Stimulated activated effector memory CD8-positive, alpha-beta T cell treated with anti-CD3 and anti-CD28 coated beads, Interleukin-12 subunit alpha, Interleukin-12 subunit beta, amount 100 ng/mL, for 72 hours (primary cell): Measurements from ENCODE around the gene PHOX2B.
"Not testable (repeated sequence)": the region's sequence is repeated elsewhere in the genome, so short reads cannot be mapped to it uniquely, and the experiment has no call there.

Source experiments
- ATAC-seq: fragments of 150-1000 bp; cut with Tn5 transposase; 2 replicates; pipeline ENCODE4 v1.10.0; 2021
- DNase-seq, 2 donors: peaks; one replicate each; pipeline ENCODE4 v3.0.0; 2021 to 2022; ENCODE audit warnings: low spot score in 2 of 2
- H3K27ac Mint-ChIP-seq: one replicate; pipeline ENCODE4 v1.8.0; 2022; ENCODE audit warnings: mild to moderate bottlenecking, mixed read lengths
- H3K36me3 Mint-ChIP-seq: one replicate; pipeline ENCODE4 v1.8.0; 2022; ENCODE audit warnings: mild to moderate bottlenecking, mixed read lengths
- H3K4me1 Mint-ChIP-seq: one replicate; pipeline ENCODE4 v1.8.0; 2022; ENCODE audit warnings: mixed read lengths
- H3K4me3 Mint-ChIP-seq: one replicate; pipeline ENCODE4 v1.8.0; 2022; ENCODE audit warnings: mild to moderate bottlenecking, mixed read lengths
- H3K9me3 Mint-ChIP-seq: one replicate; pipeline ENCODE4 v1.8.0; 2022; ENCODE audit warnings: mixed read lengths

The PHOX2B gene

GRCh38 chr4:41734371-41734770 is 14.2 kb downstream of the PHOX2B start:
- no peak overlapping the region for H3K4me3 Mint-ChIP-seq
- H3K36me3 Mint-ChIP-seq: no peaks in the 10 kb centered on the region
- H3K27ac Mint-ChIP-seq: no peak overlapping the region
- ATAC-seq: no peak
- peaks cover 2% of the 10 kb centered on the region for H3K9me3 Mint-ChIP-seq
- H3K4me1 Mint-ChIP-seq: no peaks in the 10 kb centered on the region
- no peak for DNase-seq

- H3K9me3 Mint-ChIP-seq: no peaks in the 10 kb centered on the region
- ATAC-seq (no peak), DNase-seq (no peak)
- no peak overlapping the region for H3K4me3 Mint-ChIP-seq
- no peaks in the 10 kb centered on the region for H3K4me1 Mint-ChIP-seq
- no peak overlapping the region for H3K27ac Mint-ChIP-seq
- H3K36me3 Mint-ChIP-seq: no peaks in the 10 kb centered on the region
These were observed 16.9 kb downstream of the PHOX2B start for GRCh38 chr4:41731569-41732126.

GRCh38 chr4:41728573-41728913 is 20.0 kb downstream of the PHOX2B start:
- Mint-ChIP-seq H3K9me3 (peaks cover 5% of the 10 kb centered on the region), H3K27ac (no peak overlapping the region), H3K4me1 (no peaks in the 10 kb centered on the region), H3K4me3 (no peak overlapping the region), H3K36me3 (no peaks in the 10 kb centered on the region)
- no peak for DNase-seq
- no peak for ATAC-seq

DNA sequence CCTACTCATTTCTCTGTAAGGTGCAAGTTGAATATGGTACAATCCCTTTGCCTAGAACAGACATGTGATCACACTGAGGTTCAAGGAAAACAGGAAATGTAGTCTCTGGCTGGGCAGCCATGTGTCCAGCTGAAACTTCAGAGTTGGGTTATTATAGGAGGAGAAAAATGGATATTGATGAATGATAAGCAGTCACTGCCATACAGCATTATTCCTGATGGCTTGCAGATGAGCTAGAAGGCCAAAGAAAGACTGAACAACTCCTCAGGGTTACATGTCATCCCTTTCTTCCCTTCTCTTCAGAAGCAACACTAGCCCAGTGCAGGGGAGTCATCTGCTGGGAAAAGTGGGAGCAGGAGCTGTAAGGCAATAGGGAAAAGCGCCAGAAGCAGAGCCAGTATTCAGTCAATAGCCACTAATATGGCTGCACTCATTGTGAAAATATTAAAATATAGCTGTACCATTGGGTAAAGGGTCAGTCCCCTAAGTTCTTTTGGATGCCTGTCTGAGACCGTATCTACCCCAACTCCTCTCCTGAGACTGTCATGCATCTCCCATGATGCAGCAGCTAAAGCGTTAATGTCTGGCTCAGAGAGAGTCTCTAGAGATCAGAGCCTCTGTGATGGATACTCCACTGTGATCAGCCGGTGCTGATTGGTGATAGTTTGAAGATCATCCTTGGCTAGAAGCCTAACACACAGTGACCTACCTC is 20.5 kb downstream of the PHOX2B start:
- Mint-ChIP-seq H3K36me3 (no peaks in the 10 kb centered on the region), H3K27ac (no peak overlapping the region), H3K9me3 (peaks cover 5% of the 10 kb centered on the region), H3K4me3 (no peak overlapping the region), H3K4me1 (no peaks in the 10 kb centered on the region)
- no peak for DNase-seq
- no peak for ATAC-seq

GRCh38 chr4:41725254-41725653 is 23.3 kb downstream of the PHOX2B start:
- no peak for DNase-seq
- Mint-ChIP-seq H3K4me3 (no peak overlapping the region), H3K27ac (no peak overlapping the region), H3K36me3 (no peaks in the 10 kb centered on the region), H3K9me3 (peaks cover 5% of the 10 kb centered on the region), H3K4me1 (no peaks in the 10 kb centered on the region)
- ATAC-seq: no peak

- H3K36me3 Mint-ChIP-seq: no peaks in the 10 kb centered on the region
- no peak overlapping the region for H3K27ac Mint-ChIP-seq
- ATAC-seq (no peak), DNase-seq (no peak)
- no peak overlapping the region for H3K4me3 Mint-ChIP-seq
- H3K4me1 Mint-ChIP-seq: no peaks in the 10 kb centered on the region
- H3K9me3 Mint-ChIP-seq: peaks cover 10% of the 10 kb centered on the region
These were observed 25.2 kb downstream of the PHOX2B start for GRCh38 chr4:41723286-41723685.

DNA sequence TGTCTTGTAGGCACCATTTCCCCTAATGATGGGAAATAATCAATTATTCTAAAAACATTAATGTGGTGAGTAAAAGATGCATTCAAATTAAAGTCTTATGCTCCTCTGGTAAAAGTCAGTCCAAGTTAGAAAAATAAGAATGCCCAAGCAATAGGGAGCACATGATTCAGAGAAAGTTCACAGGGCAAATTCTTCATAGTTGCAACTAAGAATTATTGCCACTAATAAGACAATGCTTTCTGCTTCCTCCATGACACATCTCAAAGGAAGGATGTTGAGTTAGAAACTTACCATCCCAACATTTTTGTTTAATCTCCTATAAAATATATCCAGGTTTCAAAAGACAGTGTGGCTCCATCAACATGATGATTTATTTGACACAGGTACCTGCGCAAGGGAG is 26.3 kb downstream of the PHOX2B start:
- H3K4me1 Mint-ChIP-seq: no peaks in the 10 kb centered on the region

GRCh38 chr4:41719417-41719816 is 29.1 kb downstream of the PHOX2B start:
- Mint-ChIP-seq H3K36me3 (no peaks in the 10 kb centered on the region), H3K27ac (no peak overlapping the region), H3K4me3 (no peak overlapping the region), H3K9me3 (peaks cover 5% of the 10 kb centered on the region), H3K4me1 (no peaks in the 10 kb centered on the region)
- DNase-seq (no peak), ATAC-seq (no peak)

More for the DNA sequence above, 26.3 kb downstream of the PHOX2B start:
- Mint-ChIP-seq H3K4me3 (no peak overlapping the region), H3K27ac (no peak overlapping the region), H3K9me3 (peaks cover 10% of the 10 kb centered on the region), H3K36me3 (no peaks in the 10 kb centered on the region)
- DNase-seq (no peak), ATAC-seq (no peak)

DNA sequence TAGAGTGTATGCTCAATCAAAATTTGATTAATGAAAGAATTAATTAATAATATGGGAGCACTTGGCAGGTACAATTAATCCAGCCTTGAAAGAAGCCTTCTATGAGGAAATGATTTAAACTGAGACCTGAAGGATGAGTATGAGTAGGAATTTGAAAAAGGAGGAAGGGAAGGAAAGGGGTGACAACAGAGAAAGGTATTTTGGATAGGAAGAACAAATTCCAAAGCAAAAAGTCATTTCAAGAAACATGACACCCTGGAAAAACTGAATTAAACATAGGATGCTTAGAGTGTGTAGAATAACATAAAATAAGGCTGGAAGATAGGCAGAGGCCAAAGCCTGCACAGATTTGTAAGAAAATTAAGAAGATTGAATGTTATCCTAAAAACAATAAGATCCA is 29.6 kb downstream of the PHOX2B start:
- Mint-ChIP-seq H3K27ac (no peak overlapping the region), H3K9me3 (peaks cover 5% of the 10 kb centered on the region), H3K4me1 (no peaks in the 10 kb centered on the region), H3K36me3 (no peaks in the 10 kb centered on the region), H3K4me3 (no peak overlapping the region)
- ATAC-seq (no peak), DNase-seq (no peak)

DNA sequence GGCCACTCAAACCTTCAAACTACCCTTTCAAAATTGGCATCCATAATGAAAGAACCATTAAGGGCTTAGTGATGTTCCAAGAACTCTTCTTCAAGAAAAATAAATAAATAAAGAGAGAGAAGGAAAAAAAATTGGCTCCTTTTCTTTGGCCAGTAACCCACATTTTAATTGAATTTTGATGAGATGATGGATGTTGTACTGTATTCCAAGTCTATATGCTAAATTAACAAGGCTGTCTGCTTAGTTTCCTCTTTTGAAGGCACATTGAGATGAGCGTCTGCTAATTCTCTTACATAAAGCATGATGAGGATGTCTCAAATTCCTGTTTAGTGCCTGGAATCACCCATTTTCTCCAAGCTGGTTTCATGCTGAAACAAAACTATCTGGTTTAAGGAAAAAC is 33.4 kb downstream of the PHOX2B start:
- Mint-ChIP-seq H3K4me1 (no peaks in the 10 kb centered on the region), H3K27ac (no peak overlapping the region), H3K36me3 (no peaks in the 10 kb centered on the region), H3K4me3 (no peak overlapping the region), H3K9me3 (peaks cover 6% of the 10 kb centered on the region)
- DNase-seq (no peak), ATAC-seq (no peak)

DNA sequence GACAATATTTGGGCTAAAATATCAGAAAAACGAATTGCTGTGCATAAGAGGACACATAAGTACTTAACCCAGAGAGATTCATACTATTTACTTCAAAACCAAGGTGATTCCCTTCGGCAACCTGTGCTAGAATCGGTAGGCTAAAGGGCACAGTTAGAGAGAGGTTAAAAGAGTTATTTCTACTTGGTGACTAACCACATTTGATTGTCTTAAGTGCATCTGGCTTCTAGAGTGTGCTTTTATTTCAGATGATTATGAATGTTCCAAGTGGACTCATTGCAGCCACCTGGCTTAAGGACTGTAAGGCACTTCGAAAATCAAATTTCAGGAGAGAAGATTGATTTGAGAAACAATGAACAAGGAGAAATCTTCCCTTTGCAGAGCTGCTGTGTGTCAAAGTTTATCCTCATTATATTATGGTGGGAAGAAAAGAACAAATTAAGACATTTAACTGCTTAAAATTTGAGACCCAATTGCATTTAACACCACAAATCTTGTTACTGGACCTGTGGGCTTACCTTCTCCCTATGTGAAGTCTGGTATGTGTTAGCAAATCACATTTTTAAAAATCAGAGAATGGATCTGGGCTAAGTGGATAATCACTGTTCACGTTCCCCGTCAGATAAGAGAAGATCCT is 34.0 kb downstream of the PHOX2B start:
- DNase-seq: no peak
- H3K27ac Mint-ChIP-seq: no peak overlapping the region
- no peak overlapping the region for H3K4me3 Mint-ChIP-seq
- H3K4me1 Mint-ChIP-seq: no peaks in the 10 kb centered on the region
- no peaks in the 10 kb centered on the region for H3K36me3 Mint-ChIP-seq
- H3K9me3 Mint-ChIP-seq: peaks cover 2% of the 10 kb centered on the region
- no peak for ATAC-seq

DNA sequence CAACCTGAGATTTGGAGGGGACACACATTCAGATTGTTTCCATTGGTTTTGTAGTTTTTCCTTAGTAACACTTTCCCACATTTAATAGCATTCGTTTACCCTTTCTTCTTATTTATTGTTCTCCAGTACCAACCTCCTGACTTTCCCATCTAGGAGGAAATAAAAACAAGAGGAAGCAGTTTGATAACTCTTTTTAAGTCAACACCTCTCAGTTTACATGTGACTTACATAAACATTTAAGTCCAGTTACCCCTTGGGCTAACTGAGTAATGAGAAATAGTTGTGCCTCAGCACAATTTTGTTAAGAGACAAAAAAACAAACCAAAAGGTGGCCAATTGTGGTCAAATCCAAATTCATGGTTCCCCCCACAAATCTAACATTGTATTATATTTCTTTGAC is 34.8 kb downstream of the PHOX2B start:
- Mint-ChIP-seq H3K4me1 (no peaks in the 10 kb centered on the region), H3K36me3 (no peaks in the 10 kb centered on the region), H3K27ac (no peak overlapping the region), H3K9me3 (peaks cover 2% of the 10 kb centered on the region), H3K4me3 (no peak overlapping the region)
- ATAC-seq (no peak), DNase-seq (no peak)

- no peaks in the 10 kb centered on the region for H3K4me1 Mint-ChIP-seq
- no peaks in the 10 kb centered on the region for H3K36me3 Mint-ChIP-seq
- no peak overlapping the region for H3K4me3 Mint-ChIP-seq
- DNase-seq (no peak), ATAC-seq (no peak)
- H3K9me3 Mint-ChIP-seq: peaks cover 2% of the 10 kb centered on the region
- no peak overlapping the region for H3K27ac Mint-ChIP-seq
These were observed 36.1 kb downstream of the PHOX2B start for GRCh38 chr4:41712425-41712824.

DNA sequence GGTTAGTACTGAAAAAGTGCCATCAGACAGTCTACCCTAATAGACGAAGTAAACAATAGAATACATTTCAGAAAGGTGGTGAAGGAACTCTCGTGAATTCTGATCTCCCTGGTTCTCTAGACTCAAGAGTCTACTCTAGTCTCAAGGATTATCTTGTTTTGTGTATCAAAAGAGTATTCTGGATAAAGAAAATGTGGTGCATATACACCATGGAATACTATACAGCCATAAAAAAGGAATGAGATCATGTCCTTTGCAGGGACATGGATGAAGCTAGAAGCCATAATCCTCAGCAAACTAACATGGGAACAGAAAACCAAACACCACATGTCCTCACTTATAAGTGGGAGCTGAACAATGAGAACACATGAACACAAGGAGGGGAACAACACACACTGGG is 36.9 kb downstream of the PHOX2B start:
- H3K9me3 Mint-ChIP-seq, H3K4me1 Mint-ChIP-seq, H3K36me3 Mint-ChIP-seq, H3K4me3 Mint-ChIP-seq, H3K27ac Mint-ChIP-seq, ATAC-seq, DNase-seq: not testable (repeated sequence)

DNA sequence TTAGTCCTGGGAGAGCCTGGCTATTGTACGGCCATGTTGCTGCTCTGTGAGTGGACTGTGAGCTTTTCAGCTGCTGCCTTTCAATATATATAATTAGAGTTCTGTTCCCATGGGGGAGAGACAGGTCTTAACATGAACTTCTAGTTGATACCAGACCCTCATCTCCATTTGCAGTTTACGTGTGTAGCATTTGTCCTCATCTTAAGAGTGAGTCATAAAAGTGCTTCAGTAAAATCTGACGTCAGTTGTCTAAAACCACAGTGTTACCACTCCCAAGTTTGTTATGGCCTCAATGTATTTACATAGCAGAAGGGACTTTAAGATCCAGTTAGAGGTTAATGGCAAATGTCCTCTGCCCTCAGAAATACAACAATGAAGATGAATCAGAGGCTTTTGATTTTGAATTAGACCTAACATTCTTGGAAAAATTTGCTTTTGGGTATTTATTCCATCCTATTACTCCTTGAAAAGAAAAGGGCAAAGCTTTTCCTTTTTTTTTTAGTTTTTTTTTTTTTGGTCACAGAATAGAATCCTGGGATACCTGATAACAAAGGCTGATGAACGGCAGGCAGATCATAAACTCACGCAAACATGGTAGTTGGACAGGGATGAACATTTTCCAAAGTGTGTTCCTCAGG is 38.6 kb downstream of the PHOX2B start:
- ATAC-seq (no peak), DNase-seq (no peak)
- H3K9me3 Mint-ChIP-seq: peaks cover 6% of the 10 kb centered on the region
- no peak overlapping the region for H3K4me3 Mint-ChIP-seq
- no peak overlapping the region for H3K27ac Mint-ChIP-seq
- H3K36me3 Mint-ChIP-seq: no peaks in the 10 kb centered on the region
- no peaks in the 10 kb centered on the region for H3K4me1 Mint-ChIP-seq

DNA sequence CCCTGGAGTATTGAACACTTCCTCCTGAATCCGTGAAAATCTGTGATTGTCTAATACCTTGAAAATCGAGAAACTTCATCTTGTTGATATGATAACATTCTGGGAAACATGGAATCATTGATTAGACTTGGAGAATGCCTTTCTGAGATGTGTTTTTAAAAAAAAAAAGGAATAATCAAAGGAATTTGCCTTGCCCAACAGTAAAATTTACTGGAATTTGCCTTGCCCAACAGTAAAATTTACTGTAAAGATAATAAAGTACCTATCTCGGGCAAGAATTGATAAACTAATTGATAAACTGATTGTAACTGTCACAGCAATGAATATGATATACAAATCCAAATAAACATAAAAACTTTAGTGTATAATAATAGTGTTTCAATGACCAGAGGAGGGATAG is 44.7 kb downstream of the PHOX2B start:
- Mint-ChIP-seq H3K9me3 (peaks cover 4% of the 10 kb centered on the region), H3K4me3 (no peak overlapping the region), H3K4me1 (no peaks in the 10 kb centered on the region)

More for the DNA sequence above, 44.7 kb downstream of the PHOX2B start:
- ATAC-seq (no peak), DNase-seq (no peak)
- Mint-ChIP-seq H3K36me3 (no peaks in the 10 kb centered on the region), H3K27ac (no peak overlapping the region)
